Stimulated activated CD4-positive, alpha-beta T cell treated with anti-CD3 and anti-CD28 coated beads, Interleukin-2, amount 100 ng/mL, for 24 hours (primary cell): ENCODE measurements around the gene ZNF408.
"Not testable (repeated sequence)": the region's sequence is repeated elsewhere in the genome, so short reads cannot be mapped to it uniquely, and the experiment has no call there.

ENCODE experiments used
- DNase-seq, 2 donors: peaks; one replicate each; pipeline ENCODE4 v3.0.0-alpha.2; 2020

Gene ZNF408

DNA sequence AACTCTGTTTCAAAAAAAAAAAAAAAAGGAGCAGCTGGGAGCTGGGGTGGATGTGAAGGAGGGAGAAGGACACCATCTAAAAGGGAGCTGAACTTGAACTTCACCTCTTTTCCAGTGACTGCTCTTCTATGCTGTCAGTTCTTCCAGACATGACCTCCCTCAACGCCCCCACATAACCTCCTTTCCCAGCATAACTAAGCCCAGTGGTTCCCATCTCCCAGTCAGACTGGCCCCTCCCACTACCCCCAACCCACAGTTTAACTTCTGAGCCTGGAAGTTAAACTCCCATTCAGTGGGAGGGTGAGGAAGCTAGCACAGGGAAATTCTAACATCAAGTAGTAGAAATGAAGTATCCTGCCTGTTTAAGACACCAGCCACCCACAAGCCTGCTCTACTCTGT, 2.2 kb upstream of the ZNF408 start:
- no peak for DNase-seq

DNA sequence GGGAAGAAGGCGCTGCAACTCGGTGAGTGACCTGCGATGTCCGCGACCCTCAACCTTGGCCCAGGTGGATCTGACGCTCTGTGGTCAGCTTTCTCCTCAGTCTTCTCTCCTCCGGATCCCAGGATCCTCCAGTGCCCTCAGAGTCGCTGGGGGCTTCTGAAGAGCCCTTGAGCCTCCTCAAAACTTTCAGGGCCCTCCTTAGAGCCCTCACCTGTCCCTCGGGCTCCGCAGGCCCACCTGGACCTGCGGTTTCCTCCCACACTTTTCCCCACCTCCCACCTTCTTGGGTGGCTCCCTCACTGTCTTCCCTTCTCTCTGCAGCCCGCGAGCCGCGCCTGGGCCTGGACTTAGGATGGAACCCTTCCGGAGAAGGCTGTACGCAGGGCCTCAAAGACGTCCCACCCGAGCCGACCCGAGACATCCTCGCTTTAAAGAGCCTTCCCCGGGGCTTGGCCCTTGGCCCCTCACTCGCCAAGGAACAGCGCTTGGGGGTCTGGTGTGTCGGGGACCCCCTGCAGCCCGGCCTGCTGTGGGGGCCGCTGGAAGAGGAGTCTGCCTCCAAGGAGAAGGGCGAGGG, 335 bp downstream of the ZNF408 start:
- DNase-seq, result peak; percentile 12 to 26

DNA sequence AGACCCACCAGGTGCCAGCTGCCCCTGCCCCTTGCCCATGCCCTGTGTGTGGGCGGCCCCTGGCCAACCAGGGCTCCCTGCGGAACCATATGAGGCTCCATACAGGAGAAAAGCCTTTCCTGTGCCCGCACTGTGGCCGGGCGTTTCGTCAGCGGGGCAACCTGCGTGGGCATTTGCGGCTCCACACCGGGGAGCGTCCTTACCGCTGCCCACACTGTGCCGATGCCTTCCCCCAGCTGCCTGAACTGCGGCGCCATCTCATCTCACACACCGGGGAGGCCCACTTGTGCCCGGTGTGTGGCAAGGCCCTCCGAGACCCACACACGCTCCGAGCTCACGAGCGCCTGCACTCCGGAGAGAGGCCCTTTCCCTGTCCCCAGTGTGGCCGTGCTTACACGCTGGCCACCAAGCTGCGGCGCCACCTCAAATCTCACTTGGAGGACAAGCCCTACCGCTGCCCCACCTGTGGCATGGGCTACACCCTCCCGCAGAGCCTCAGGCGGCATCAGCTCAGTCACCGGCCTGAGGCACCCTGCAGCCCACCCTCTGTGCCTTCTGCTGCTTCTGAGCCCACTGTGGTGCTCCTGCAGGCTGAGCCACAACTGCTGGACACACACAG, 4.3 kb downstream of the ZNF408 start:
- DNase-seq, result no peak

- no peak for DNase-seq
Observed at GRCh38 chr11:46706886-46707285, 6.1 kb downstream of the ZNF408 start.

- not testable (repeated sequence) for DNase-seq
Observed at GRCh38 chr11:46709351-46709750, 8.5 kb downstream of the ZNF408 start.

GRCh38 chr11:46710821-46711269, 10.0 kb downstream of the ZNF408 start:
- DNase-seq, result no peak

GRCh38 chr11:46711303-46711702, 10.5 kb downstream of the ZNF408 start:
- no peak for DNase-seq

- DNase-seq, result no peak
Observed at GRCh38 chr11:46712874-46713576, 12.2 kb downstream of the ZNF408 start.

GRCh38 chr11:46717825-46718154, 17.0 kb downstream of the ZNF408 start:
- DNase-seq, result not testable (repeated sequence)

DNA sequence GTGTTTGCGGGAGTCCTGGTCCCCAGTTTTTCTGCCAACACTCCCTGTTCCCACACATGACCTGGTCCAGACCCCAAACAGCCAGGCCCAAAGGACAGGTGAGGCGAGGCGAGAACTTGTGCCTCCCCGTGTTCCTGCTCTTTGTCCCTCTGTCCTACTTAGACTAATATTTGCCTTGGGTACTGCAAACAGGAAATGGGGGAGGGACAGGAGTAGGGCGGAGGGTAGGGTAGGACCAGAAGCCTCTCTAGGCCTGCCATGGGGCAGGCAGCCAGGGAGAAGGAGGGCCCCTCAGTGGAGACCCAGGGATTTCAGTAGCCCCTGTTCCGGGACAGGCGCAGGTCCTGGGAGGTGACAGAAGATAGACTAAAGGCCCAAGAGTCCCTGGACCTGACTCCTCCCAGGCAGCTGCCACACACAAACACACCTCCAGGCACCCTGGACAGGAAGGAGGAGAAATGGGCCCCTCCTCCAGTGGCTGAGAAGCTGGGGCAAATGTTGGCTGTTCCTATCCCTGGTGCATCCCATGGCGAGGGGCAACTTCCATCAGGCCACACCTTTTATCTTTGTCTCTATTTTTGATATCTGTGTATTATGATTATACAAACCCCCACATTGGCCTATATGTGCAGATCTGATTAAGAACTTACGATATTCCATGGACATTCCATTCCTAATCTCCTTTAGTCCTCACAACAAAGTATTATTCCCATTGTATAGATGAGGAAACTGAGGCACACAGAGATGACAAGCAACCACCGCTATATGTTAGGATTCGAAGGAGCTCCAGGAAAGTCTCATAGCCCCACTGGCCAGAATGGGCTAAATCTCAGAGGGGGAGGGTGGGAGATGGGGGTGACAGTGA, 17.6 kb downstream of the ZNF408 start:
- no peak for DNase-seq

GRCh38 chr11:46719048-46719542, 18.3 kb downstream of the ZNF408 start, which contains the start of gene F2:
TSS of gene F2 (plus strand) at chr11:46719213. CDS start at chr11:46719236, 23 bp downstream.
- no peak for DNase-seq

GRCh38 chr11:46719543-46720218, 18.9 kb downstream of the ZNF408 start:
- DNase-seq, result no peak

DNA sequence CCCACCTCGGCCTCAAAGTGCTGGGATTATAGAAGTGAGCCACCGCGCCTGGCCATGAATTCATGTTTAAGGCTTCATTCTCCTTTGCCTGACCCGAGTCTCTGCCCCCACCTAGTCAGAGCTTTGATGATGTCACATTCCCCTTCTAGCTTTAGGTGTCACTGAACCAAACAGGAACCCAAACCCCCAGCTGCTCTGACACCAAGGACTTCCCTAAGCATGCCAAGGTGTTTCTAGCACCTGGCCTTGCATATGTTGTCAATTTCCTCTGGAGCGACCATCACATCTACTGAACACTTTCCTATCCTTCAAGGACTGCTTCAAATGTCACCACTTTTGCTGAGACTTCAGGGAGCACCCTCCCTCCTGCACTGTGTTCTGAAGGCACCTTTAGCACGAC, 20.5 kb downstream of the ZNF408 start:
- no peak for DNase-seq

GRCh38 chr11:46722566-46723358, 21.9 kb downstream of the ZNF408 start:
- DNase-seq, result no peak

GRCh38 chr11:46723359-46723680, 22.5 kb downstream of the ZNF408 start:
- DNase-seq, result no peak

DNA sequence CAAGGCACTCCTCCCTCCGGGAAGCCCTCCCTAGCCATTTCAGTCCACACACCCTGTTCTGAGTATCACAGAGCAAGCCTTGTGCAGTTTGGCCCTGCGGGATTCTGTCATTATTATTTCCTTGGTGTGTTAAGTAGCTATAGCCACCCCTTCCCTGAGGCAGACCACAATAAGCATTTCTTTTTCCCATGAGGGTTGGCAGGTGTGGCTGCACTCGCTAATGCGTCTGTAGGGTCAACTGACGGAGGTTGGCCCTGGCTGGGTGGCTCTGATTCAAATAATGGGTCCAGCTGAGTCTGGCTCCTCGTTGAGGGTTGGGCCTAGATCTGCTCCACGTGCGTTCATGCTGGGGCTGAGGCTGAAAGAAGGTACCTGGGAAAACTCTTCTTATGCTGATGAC, 23.3 kb downstream of the ZNF408 start:
- DNase-seq, result no peak

DNA sequence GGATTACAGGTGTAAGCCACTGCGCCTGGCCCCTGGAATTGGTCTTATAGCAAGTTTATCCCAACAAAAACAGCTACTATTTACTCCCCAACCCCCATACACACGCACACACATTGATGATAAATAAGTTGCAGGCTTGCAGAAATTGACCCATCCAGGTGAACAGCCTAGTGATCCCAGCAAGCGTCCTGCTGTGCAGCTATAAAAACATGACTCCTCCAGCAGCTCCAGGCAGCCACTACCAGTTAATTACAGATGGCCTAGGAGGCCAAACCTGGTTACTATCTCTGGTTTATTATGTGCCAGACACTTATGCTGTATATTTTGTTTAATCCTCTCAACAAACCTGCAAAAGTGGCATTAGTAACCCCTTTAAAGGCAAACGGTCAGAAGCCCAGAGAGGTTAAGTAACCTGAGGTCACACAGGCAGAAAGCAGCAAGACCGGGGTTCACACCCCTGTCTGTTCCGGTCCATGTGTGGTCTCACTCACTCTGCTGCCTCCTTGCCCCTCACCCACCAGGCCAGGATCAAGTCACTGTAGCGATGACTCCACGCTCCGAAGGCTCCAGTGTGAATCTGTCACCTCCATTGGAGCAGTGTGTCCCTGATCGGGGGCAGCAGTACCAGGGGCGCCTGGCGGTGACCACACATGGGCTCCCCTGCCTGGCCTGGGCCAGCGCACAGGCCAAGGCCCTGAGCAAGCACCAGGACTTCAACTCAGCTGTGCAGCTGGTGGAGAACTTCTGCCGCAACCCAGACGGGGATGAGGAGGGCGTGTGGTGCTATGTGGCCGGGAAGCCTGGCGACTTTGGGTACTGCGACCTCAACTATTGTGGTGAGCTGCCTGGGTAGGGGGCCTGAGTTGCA, 24.7 kb downstream of the ZNF408 start:
- DNase-seq, result no peak

- no peak for DNase-seq
Observed at GRCh38 chr11:46726206-46726862, 25.5 kb downstream of the ZNF408 start.

DNA sequence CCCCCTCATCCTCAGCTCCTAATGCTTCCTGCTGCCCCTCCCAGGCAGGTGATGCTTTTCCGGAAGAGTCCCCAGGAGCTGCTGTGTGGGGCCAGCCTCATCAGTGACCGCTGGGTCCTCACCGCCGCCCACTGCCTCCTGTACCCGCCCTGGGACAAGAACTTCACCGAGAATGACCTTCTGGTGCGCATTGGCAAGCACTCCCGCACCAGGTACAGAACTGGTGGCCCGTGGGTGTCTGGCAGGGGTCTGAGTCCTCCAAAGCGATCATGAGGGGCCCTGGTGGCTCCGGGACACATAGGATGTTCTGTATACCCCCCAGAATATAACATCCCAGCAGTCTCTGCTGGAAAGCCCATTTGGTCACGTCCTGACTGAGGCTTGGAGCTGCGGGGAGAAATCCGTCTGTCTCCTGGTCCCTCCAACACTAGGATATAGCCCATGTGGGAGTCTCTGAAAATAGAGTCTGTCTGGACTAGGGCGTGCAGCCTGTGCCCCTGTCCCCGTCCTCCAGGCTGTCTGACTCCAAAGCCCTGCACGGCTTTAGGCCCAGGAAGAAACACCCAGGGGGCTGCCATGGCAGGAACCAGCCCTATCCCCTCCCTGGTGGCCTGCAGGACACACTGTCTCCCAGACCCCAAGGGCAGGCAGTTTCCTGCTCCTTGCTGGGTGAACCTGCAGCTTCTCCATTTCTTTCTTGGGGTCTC, 27.3 kb downstream of the ZNF408 start:
- no peak for DNase-seq

GRCh38 chr11:46728659-46729040, 27.8 kb downstream of the ZNF408 start:
- no peak for DNase-seq
